ENCODE measurements around the gene UNC13D. TPM values are rescaled to one million over a fixed set of nuclear protein-coding genes. Genes with fewer than 3 reads are reported as not detected.

UNC13D gene
- total RNA-seq, 1 experiment from 2014 or later = 12.7 TPM

DNA sequence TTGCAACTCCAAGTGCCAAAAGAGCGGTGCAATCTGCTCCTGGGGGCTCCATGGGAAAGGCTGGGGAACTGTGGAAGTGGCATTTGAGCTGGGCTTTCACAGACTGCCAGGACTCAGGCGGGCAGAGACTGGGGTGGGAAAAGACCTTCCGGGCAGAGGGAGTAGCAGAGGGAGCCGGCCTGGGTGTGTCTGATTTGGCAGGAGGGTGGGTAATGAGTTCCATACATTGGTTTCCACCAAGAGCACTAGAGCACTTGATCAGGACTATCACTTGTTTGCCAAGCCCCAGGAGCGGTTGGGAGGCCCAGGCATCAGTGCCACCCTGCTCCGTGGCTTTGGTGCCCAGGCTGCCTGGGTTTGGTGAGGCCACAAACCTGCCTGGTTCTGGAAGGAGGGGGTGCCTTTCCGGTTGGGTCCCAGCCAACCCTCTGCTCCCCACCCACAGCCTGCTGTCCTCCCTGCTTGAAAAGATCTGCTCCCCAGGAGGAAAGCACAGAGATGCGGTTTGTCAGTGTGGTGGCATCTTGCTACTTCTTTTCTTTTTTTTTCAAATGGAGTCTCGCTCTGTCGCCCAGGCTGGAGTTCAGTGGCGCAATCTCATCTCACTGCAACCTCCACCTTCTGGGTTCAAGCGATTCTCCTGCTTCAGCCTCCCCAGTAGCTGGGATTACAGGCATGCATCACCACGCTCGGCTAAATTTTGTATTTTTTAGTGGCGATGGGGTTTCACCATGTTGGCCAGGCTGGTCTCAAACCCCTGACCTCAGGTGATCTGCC is 37.7 kb upstream of the UNC13D start:
- CTCF ChIA-PET = interaction anchor here (0.7 kb wide), 1 partner anchor 99 kb away, joined by 3 read pairs; no protein-coding TSS in a partner anchor
- Histone ChIP-seq H3K27me3 (ENCODE audit: control insufficient read depth, insufficient read depth, low read length) (no peaks in the 10 kb centered on the region), H3K4me1 (ENCODE audit: control insufficient read depth, insufficient read depth, low read length) (peaks cover under 1% of the 10 kb centered on the region; the same call in 1 of the 2 replicates), H3K36me3 (ENCODE audit: control insufficient read depth, insufficient read depth, low read length) (no peaks in the 10 kb centered on the region; the same call in 1 of the 2 replicates), H3K27ac (ENCODE audit: low read length) (no peak overlapping the region), H3K4me3 (ENCODE audit: low read depth in 2 of 2, low read length in 2 of 2) (no peak overlapping the region), H3K9me3 (ENCODE audit: control insufficient read depth, insufficient read depth, low read depth, low read length) (no peaks in the 10 kb centered on the region)
- ATAC-seq (no peak), DNase-seq (ENCODE audit: low read depth, low spot score) (no peak)
- POLR2A ChIA-PET = interaction anchor here (0.6 kb wide), 1 partner anchor 9 kb away, joined by 11 read pairs; no protein-coding TSS in a partner anchor
- BruUV-seq (replicated peaks) = no TSS peak
- intact Hi-C loops (cut with micrococcal nuclease; ENCODE audit: unreplicated experiment) = no loop called here
- in situ Hi-C loops (cut with HindIII; ENCODE audit: low pct_unique_long_range_greater_than_20kb, low sequenced_read_pairs) = no loop called here
- TF ChIP-seq TCF7L2 (IDR thresholded peaks at IDR 0.05; ENCODE audit: low read depth, low read length) = no peak
- no peak for TF ChIP-seq REST (IDR thresholded peaks at IDR 0.05; ENCODE audit: insufficient read depth in 1 of 2, low read depth in 2 of 2, low read length in 1 of 2)
- TF ChIP-seq CTCF (IDR thresholded peaks at IDR 0.05) = no peak
- no peak for TF ChIP-seq SIN3A (IDR thresholded peaks at IDR 0.05; ENCODE audit: borderline replicate concordance, insufficient read depth, low read depth, low read length)

DNA sequence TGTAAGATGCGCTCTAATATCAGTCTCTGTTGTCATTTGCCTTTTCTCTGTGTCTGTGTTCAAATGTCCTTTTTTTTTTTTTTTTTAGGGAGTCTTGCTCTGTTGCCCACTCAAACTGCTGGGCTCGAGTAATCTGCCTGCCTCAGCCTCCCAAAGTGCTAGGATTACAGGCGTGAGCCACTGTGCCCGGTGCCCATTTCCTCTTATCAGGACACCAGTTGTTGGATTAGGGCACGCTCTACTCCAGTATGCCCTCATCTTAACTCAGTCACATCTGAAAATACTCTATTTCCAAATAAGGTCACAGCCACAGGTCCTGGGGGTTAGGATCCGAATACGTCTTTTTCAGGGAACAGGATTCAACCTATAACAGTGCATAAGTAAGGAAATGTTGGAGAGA is 36.1 kb upstream of the UNC13D start:
- ChIA-PET CTCF (no interaction called here), POLR2A (no interaction called here)
- in situ Hi-C loops (cut with HindIII; ENCODE audit: low pct_unique_long_range_greater_than_20kb, low sequenced_read_pairs) (no loop called here), intact Hi-C loops (cut with micrococcal nuclease; ENCODE audit: unreplicated experiment) (no loop called here)
- peaks cover 16% of the 10 kb centered on the region for H3K4me1 ChIP-seq (ENCODE audit: control insufficient read depth, insufficient read depth, low read length)
- no peak for ATAC-seq
- no TSS peak for BruUV-seq (replicated peaks)
- H3K9me3 ChIP-seq (ENCODE audit: control insufficient read depth, insufficient read depth, low read depth, low read length) = no peaks in the 10 kb centered on the region
- DNase-seq (ENCODE audit: low read depth, low spot score) = no peak
- H3K36me3 ChIP-seq (ENCODE audit: control insufficient read depth, insufficient read depth, low read length) = no peaks in the 10 kb centered on the region; the same call in 1 of the 2 replicates
- no peak overlapping the region for H3K4me3 ChIP-seq (ENCODE audit: low read depth in 2 of 2, low read length in 2 of 2)
- no peak for TF ChIP-seq TCF7L2 (IDR thresholded peaks at IDR 0.05; ENCODE audit: low read depth, low read length)
- TF ChIP-seq CTCF (IDR thresholded peaks at IDR 0.05) = no peak
- no peak for TF ChIP-seq REST (IDR thresholded peaks at IDR 0.05; ENCODE audit: insufficient read depth in 1 of 2, low read depth in 2 of 2, low read length in 1 of 2)
- TF ChIP-seq SIN3A (IDR thresholded peaks at IDR 0.05; ENCODE audit: borderline replicate concordance, insufficient read depth, low read depth, low read length) = no peak
- TF ChIP-seq POLR2AphosphoS5 (IDR thresholded peaks at IDR 0.05; ENCODE audit: low read depth, low read length) = no peak
- no peaks in the 10 kb centered on the region for H3K27me3 ChIP-seq (ENCODE audit: control insufficient read depth, insufficient read depth, low read length)
- H3K27ac ChIP-seq (ENCODE audit: low read length) = no peak overlapping the region
